Stimulated activated CD4-positive, alpha-beta T cell treated with anti-CD3 and anti-CD28 coated beads, Interleukin-12 subunit alpha, Interleukin-12 subunit beta, amount 100 ng/mL, for 48 hours (primary cell): ENCODE results near the gene CMSS1.

Source experiments
- DNase-seq, 3 donors: peaks; one replicate each; pipeline ENCODE4 v3.0.0-alpha.2; 2020; ENCODE audit warnings: low read depth in 2 of 3, low spot score in 1 of 3

Gene CMSS1

GRCh38 chr3:99874237-99875002, 56.8 kb downstream of the CMSS1 start:
- DNase-seq, result no peak

GRCh38 chr3:99875581-99875928, 57.9 kb downstream of the CMSS1 start:
- DNase-seq, result no peak

- peak; percentile 25 to 50 (median 29) for DNase-seq
Observed at GRCh38 chr3:99875929-99876841, 58.5 kb downstream of the CMSS1 start.

- DNase-seq, result no peak
Observed at GRCh38 chr3:99877031-99877579, 59.4 kb downstream of the CMSS1 start.

- DNase-seq, result no peak
Observed at GRCh38 chr3:99878005-99878404, 60.3 kb downstream of the CMSS1 start.

- no peak for DNase-seq
Observed at GRCh38 chr3:99879275-99879674, 61.6 kb downstream of the CMSS1 start.

GRCh38 chr3:99881121-99881524, 63.5 kb downstream of the CMSS1 start:
- DNase-seq, result no peak

GRCh38 chr3:99882436-99883137, 64.9 kb downstream of the CMSS1 start:
- no peak for DNase-seq

GRCh38 chr3:99883138-99883461, 65.4 kb downstream of the CMSS1 start:
- DNase-seq, result no peak

GRCh38 chr3:99883693-99884092, 66.0 kb downstream of the CMSS1 start:
- no peak for DNase-seq

- DNase-seq, result no peak
Observed at GRCh38 chr3:99884484-99884883, 66.8 kb downstream of the CMSS1 start.

- DNase-seq, result no peak
Observed at GRCh38 chr3:99885085-99885484, 67.4 kb downstream of the CMSS1 start.

- no peak for DNase-seq
Observed at GRCh38 chr3:99885851-99886250, 68.2 kb downstream of the CMSS1 start.

GRCh38 chr3:99891610-99892285, 74.1 kb downstream of the CMSS1 start:
- DNase-seq, result no peak

- no peak for DNase-seq
Observed at GRCh38 chr3:99892332-99892731, 74.7 kb downstream of the CMSS1 start.

- DNase-seq, result no peak
Observed at GRCh38 chr3:99895131-99895696, 77.6 kb downstream of the CMSS1 start.

GRCh38 chr3:99895703-99896441, 78.2 kb downstream of the CMSS1 start:
- DNase-seq, result no peak

- no peak for DNase-seq
Observed at GRCh38 chr3:99896482-99896881, 78.8 kb downstream of the CMSS1 start.

- DNase-seq, result no peak
Observed at GRCh38 chr3:99899603-99900002, 81.9 kb downstream of the CMSS1 start.

- no peak for DNase-seq
Observed at GRCh38 chr3:99900248-99900647, 82.6 kb downstream of the CMSS1 start.
